Ovary (tissue), 9 donors: Measurements from ENCODE around the gene PYM1. TPM values are rescaled to one million over a fixed set of nuclear protein-coding genes. Genes with fewer than 3 reads are reported as not detected.

ENCODE experiments used
- DNase-seq, 5 donors: peaks; one replicate each; pipeline ENCODE4 v3.0.0-alpha.2; 2019 to 2020
- H3K27ac ChIP-seq, 2 donors: fragments of 200-600 bp; one replicate each; pipeline versions ENCODE4 v1.5.1 to v1.8.0; 2019 to 2022
- H3K27me3 ChIP-seq: fragments of 200-600 bp; one replicate; pipeline ENCODE4 v1.8.0; 2022
- H3K36me3 ChIP-seq: fragments of 200-600 bp; sonication (generic); one replicate; pipeline ENCODE4 v1.5.1; 2019
- H3K4me1 ChIP-seq: one replicate; pipeline ENCODE4 v1.8.1; 2013; ENCODE audit warnings: mild to moderate bottlenecking, moderate library complexity; ENCODE audit not compliant: insufficient read depth
- H3K4me3 ChIP-seq: fragments of 200-600 bp; sonication (generic); one replicate; pipeline ENCODE4 v1.5.1; 2017
- H3K9me3 ChIP-seq, 2 donors: fragments of 200-600 bp in 1 of 2; sonication (generic) in 1 of 2; one replicate each; pipeline versions ENCODE4 v1.5.1 to v1.8.1; 2013 to 2019; ENCODE audit warnings: mild to moderate bottlenecking in 1 of 2, moderate library complexity in 1 of 2
- EP300 ChIP-seq: sonication (generic); formaldehyde crosslinking; IDR thresholded peaks from one replicate; pipeline ENCODE4 v1.6.1; 2017; ENCODE audit warnings: antibody characterized with exemption
- POLR2A ChIP-seq: fragments of 450-650 bp; IDR thresholded peaks from one replicate; pipeline ENCODE4 v1.6.1; 2017; ENCODE audit warnings: antibody characterized with exemption, mild to moderate bottlenecking, moderate library complexity
- WGBS, 3 donors: extraction: QIAGEN DNeasy Blood & Tissue Kit in 1 of 3; methylation state at CpG; one replicate each; pipeline versions ENCODE4 v1.1.5 to v1.1.7; 2013 to 2017; 5-methylcytosine and 5-hydroxymethylcytosine counted together
- intact Hi-C, 4 donors: fragments of 100-400 bp; cut with DNase I; formaldehyde crosslinking; loops; one replicate each; pipeline versions ENCODE4 v1.11.0 to v1.15.1; 2022 to 2023
- polyA plus RNA-seq, 2 donors: library from polyadenylated mRNA; stranded (reverse); fragments of 200-250 nt in 1 of 2; fragments of 350-450 nt in 1 of 2; fragmentation: Illumina TruSeq in 1 of 2; extraction: RNeasy Lipid Tissue Mini Kit (QIAGEN cat#74804) in 1 of 2; gene quantifications; one replicate each; pipeline ENCODE4 v1.2.3, GENCODE V29; 2013 to 2014
- total RNA-seq, 7 donors: library from RNA; depleted of rRNA in 2 of 7; stranded (reverse); fragments of >200 nt in 2 of 7; fragmentation: NEBNext Ultra II Directional in 3 of 7; extraction: Animal tissue kit (Norgen Biotek cat#: 25700) in 3 of 7; gene quantifications; one replicate each; pipeline versions ENCODE4 v1.1.0 to v1.2.4, GENCODE V29; 2016 to 2023
- TF ChIP-seq, protein P1 (sequence below), 3 donors: fragments of 450-650 bp in 2 of 3; fragments of 200-600 bp in 1 of 3; IDR thresholded peaks; one replicate each; pipeline versions ENCODE4 v1.5.1 to v1.8.0; 2016 to 2022; ENCODE audit warnings: antibody characterized with exemption in 3 of 3, mild to moderate bottlenecking in 1 of 3
- donor health status: DM: no; HTN: no; CAD: no; lungs with moderate emphysema.
- donor health status: DM: no; HTN: no; CAD: no.
- donor health status: Bipolar disorder and iron deficiency.
- donor health status: DM: yes; HTN: yes; CAD: no.
- donor health status: DM: no; HTN: no; CAD: no.
- donor health status: DM: yes; HTN: yes; CAD: no.

Gene PYM1
- total and polyA plus RNA-seq, 9 donors, result 18.9 to 25.7 (median 21.9) TPM

DNA sequence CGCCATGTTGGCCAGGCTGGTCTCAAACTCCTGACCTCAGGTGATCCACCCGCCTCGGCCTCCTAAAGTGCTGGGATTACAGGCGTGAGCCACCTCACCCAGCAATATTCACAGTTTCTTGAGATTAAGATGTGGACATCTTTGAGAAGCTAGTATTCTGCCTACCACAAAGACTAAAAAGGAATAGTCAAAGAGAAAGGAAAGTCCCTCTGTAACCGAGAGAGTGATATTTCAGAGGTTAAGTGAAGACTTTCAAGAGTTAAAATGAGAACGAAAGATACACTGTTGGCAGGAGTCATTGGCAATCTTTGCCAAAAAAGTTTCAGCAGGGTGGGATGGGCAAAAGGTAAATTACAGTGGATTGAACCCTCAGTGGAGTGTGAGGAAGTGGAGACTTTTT lies 18.9 kb upstream of the PYM1 start:
- Histone ChIP-seq H3K27me3 (no peaks in the 10 kb centered on the region), H3K4me1 (no peaks in the 10 kb centered on the region), H3K27ac (no peak overlapping the region), H3K4me3 (no peak overlapping the region), H3K9me3 (no peaks in the 10 kb centered on the region), H3K36me3 (no peaks in the 10 kb centered on the region)
- intact Hi-C loops, result no loop called here
- TF ChIP-seq, protein P1, sequence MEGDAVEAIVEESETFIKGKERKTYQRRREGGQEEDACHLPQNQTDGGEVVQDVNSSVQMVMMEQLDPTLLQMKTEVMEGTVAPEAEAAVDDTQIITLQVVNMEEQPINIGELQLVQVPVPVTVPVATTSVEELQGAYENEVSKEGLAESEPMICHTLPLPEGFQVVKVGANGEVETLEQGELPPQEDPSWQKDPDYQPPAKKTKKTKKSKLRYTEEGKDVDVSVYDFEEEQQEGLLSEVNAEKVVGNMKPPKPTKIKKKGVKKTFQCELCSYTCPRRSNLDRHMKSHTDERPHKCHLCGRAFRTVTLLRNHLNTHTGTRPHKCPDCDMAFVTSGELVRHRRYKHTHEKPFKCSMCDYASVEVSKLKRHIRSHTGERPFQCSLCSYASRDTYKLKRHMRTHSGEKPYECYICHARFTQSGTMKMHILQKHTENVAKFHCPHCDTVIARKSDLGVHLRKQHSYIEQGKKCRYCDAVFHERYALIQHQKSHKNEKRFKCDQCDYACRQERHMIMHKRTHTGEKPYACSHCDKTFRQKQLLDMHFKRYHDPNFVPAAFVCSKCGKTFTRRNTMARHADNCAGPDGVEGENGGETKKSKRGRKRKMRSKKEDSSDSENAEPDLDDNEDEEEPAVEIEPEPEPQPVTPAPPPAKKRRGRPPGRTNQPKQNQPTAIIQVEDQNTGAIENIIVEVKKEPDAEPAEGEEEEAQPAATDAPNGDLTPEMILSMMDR (IDR thresholded peaks at IDR 0.05), result no peak
- TF ChIP-seq POLR2A (no peak), EP300 (no peak)
- DNase-seq, result no peak
- WGBS, 3 donors, result 80 to 84% (median 83%) methylated on average over 6 of the region's 6 CpGs

DNA sequence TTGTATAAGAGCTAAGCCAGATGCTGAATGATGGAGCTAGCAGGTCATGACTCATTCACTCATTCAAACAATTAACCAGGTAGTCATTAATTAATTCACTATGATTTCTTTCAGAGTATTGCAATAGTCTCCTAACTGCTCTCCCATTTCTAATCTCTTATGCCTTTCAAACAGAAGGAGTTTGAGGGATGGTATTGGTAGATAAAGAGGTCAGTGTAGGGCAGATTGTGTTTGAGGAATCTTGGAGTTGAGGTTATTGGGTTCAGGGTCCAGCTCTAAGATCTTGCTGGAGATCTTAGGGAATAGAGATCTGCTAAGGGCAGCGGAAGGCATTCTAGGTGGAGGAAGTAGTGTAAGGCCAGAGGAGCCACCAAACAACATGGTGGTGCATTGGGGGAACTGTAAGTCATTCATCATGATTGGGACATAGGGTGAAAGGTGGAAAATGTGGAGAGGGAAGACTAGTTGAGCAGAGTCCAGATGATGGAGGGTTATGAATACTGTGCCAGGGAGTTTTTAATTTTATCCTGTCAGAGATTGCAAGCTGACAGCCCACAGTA lies 15.0 kb upstream of the PYM1 start:
- Histone ChIP-seq H3K27ac (no peak overlapping the region), H3K9me3 (no peaks in the 10 kb centered on the region), H3K4me1 (peaks cover 1% of the 10 kb centered on the region), H3K4me3 (no peak overlapping the region), H3K36me3 (no peaks in the 10 kb centered on the region), H3K27me3 (no peaks in the 10 kb centered on the region)
- intact Hi-C loops, result loop anchor here in 2 of 4 donors (5.0 kb wide), 2 partner anchors 200 to 210 kb away; partner anchors contain the start of gene GDF11 (in 1 of the 2)
- DNase-seq, result no peak
- TF ChIP-seq, protein P1 (IDR thresholded peaks at IDR 0.05), result no peak
- no peak for TF ChIP-seq POLR2A
- no peak for TF ChIP-seq EP300
- WGBS, 3 donors, result 95 to 100% (median 100%) methylated on average over 1 of the region's 1 CpG

DNA sequence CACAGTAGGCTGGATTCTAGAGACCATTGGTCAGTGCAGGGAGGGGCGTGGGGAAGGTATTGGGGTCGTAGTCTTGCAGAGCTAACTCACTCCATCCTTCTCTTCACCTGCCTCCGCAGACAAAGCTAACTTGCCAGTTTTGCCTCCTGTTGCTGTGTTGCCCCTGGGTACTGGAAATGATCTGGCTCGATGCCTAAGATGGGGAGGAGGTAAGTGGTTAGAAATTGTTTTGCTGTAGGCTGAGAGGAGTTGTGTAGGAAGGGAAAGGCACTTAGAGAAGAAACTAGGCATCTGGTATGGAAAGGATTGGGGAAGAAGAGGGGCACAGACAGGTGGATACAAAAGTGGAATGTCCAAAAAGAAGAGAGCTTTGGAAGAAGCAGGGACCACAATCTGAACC lies 14.4 kb upstream of the PYM1 start:
- WGBS, 3 donors, result 88 to 92% (median 89%) methylated on average over 4 of the region's 4 CpGs
- H3K36me3 ChIP-seq, result no peaks in the 10 kb centered on the region
- intact Hi-C loops, result loop anchor here in 2 of 4 donors (5.0 kb wide), 2 partner anchors 200 to 210 kb away; partner anchors contain the start of gene GDF11 (in 1 of the 2)

GRCh38 chr12:55940065-55940732 lies 12.5 kb upstream of the PYM1 start:
- no peak overlapping the region for H3K27ac ChIP-seq
- H3K4me3 ChIP-seq, result no peak overlapping the region
- H3K36me3 ChIP-seq, result no peaks in the 10 kb centered on the region
- no peaks in the 10 kb centered on the region for H3K27me3 ChIP-seq
- intact Hi-C loops, result loop anchor here in 3 of 4 donors (2.0 to 5.0 kb wide), 3 partner anchors 198 to 208 kb away; partner anchors contain the start of gene GDF11 (in 1 of the 3)
- peaks cover 3% of the 10 kb centered on the region for H3K4me1 ChIP-seq
- H3K9me3 ChIP-seq, result no peaks in the 10 kb centered on the region
- TF ChIP-seq, protein P1 (IDR thresholded peaks at IDR 0.05), result peak; percentile 80 to 89 (median 87)
- TF ChIP-seq POLR2A (peak; percentile 25), EP300 (no peak)
- 12 to 16% (median 15%) methylated on average over 18 of the region's 18 CpGs for WGBS, 3 donors
- peak; percentile 79 to 88 (median 84) for DNase-seq

More for the DNA sequence above, 14.4 kb upstream of the PYM1 start:
- Histone ChIP-seq H3K4me1 (peaks cover 1% of the 10 kb centered on the region), H3K9me3 (no peaks in the 10 kb centered on the region), H3K27me3 (no peaks in the 10 kb centered on the region), H3K27ac (no peak overlapping the region), H3K4me3 (no peak overlapping the region)
- TF ChIP-seq, protein P1 (IDR thresholded peaks at IDR 0.05), result no peak
- TF ChIP-seq EP300 (no peak), POLR2A (no peak)
- DNase-seq, result no peak
